NCI-H446 treated with DMSO at 0.1 percent for 48 hours (cell line): Measurements from ENCODE around the gene ARFGEF2.
"Not testable (repeated sequence)": the region's sequence is repeated elsewhere in the genome, so short reads cannot be mapped to it uniquely, and the experiment has no call there.

Experiments
- DNase-seq: peaks from one replicate; lab custom pipeline; 2025; lab: John Stamatoyannopoulos, UW

The ARFGEF2 gene

GRCh38 chr20:49078310-49078709 lies 156.8 kb downstream of the ARFGEF2 start:
- DNase-seq, result no peak

- not testable (repeated sequence) for DNase-seq
Observed at GRCh38 chr20:49082295-49082694, 160.8 kb downstream of the ARFGEF2 start.
